PC-3 (cell line): Measurements from ENCODE around the gene SOX5. TPM values are rescaled to one million over a fixed set of nuclear protein-coding genes. Genes with fewer than 3 reads are reported as not detected.

Experiments used
- ATAC-seq: fragments of 200-7000 bp; cut with Tn5 transposase; 2 replicates; pipeline ENCODE4 v1.9.1; 2020; ENCODE audit warnings: mild to moderate bottlenecking, moderate library complexity
- BruUV-seq: library from RNA; stranded (reverse); fragments of 400-500 nt; replicated peaks from 2 replicates; lab custom pipeline; 2021; lab: Mats Ljungman, UMichigan
- CTCF ChIA-PET: fragments of 300-600 bp; sonication (Branson Sonifier 250); formaldehyde crosslinking; loops from one replicate; lab custom pipeline; 2022; ENCODE audit warnings: antibody characterized with exemption; lab: Charles Lee
- POLR2A ChIA-PET: fragments of 300-600 bp; sonication (Branson Sonifier 250); formaldehyde crosslinking; loops from one replicate; lab custom pipeline; 2022; ENCODE audit warnings: antibody characterized with exemption; ENCODE audit not compliant: unreplicated experiment; lab: Charles Lee
- DNase-seq: peaks from one replicate; pipeline ENCODE4 v3.0.0-alpha.2; 2015
- H2AFZ ChIP-seq: fragments of 300-600 bp; sonication (generic); 2 replicates; pipeline ENCODE4 v1.6.0; 2016; ENCODE audit warnings: antibody characterized with exemption, low read length
- H3F3A ChIP-seq: fragments of 300-600 bp; sonication (generic); one replicate; pipeline ENCODE4 v1.6.0; 2017; ENCODE audit warnings: antibody characterized with exemption, low read length, control low read depth, mild to moderate bottlenecking; ENCODE audit not compliant: unreplicated experiment
- H3K27ac ChIP-seq: fragments of 300-600 bp; sonication (generic); 2 replicates; pipeline ENCODE4 v1.5.1; 2016; ENCODE audit warnings: mild to moderate bottlenecking, low read length
- H3K27me3 ChIP-seq: fragments of 300-600 bp; sonication (generic); 2 replicates; pipeline ENCODE4 v1.6.1; 2016; ENCODE audit warnings: low read length, mixed read lengths
- H3K36me3 ChIP-seq: fragments of 300-600 bp; sonication (generic); 2 replicates; pipeline ENCODE4 v1.6.1; 2016; ENCODE audit warnings: low read depth, mixed run types, low read length, mixed read lengths
- H3K4me1 ChIP-seq: fragments of 300-600 bp; sonication (generic); 2 replicates; pipeline ENCODE4 v1.5.1; 2016; ENCODE audit warnings: low read length; ENCODE audit not compliant: insufficient read depth
- H3K4me2 ChIP-seq: fragments of 300-600 bp; sonication (generic); 2 replicates; pipeline ENCODE4 v1.6.0; 2016; ENCODE audit warnings: low read length
- H3K4me3 ChIP-seq: fragments of 300-600 bp; sonication (generic); 2 replicates; pipeline ENCODE4 v1.5.1; 2016; ENCODE audit warnings: mild to moderate bottlenecking, low read length, mixed read lengths
- H3K79me2 ChIP-seq: fragments of 300-600 bp; sonication (generic); 2 replicates; pipeline ENCODE4 v1.6.1; 2017; ENCODE audit warnings: low read length, mixed read lengths
- H3K9ac ChIP-seq: fragments of 300-600 bp; sonication (generic); 2 replicates; pipeline ENCODE4 v1.6.0; 2016; ENCODE audit warnings: mild to moderate bottlenecking, low read length
- H3K9me2 ChIP-seq: fragments of 300-600 bp; sonication (generic); replicated peaks from 2 replicates; pipeline ENCODE4 v1.6.1; 2016; ENCODE audit warnings: mixed run types, low read length, mixed read lengths
- H3K9me3 ChIP-seq: fragments of 300-600 bp; sonication (generic); 2 replicates; pipeline ENCODE4 v1.6.1; 2016; ENCODE audit warnings: low read length, mixed read lengths
- H4K20me1 ChIP-seq: fragments of 300-600 bp; sonication (generic); 2 replicates; pipeline ENCODE4 v1.6.1; 2016; ENCODE audit warnings: low read length, mixed read lengths
- EZH2 ChIP-seq: fragments of 300-600 bp; sonication (generic); IDR thresholded peaks from one replicate; pipeline ENCODE4 v1.6.1; 2017; ENCODE audit warnings: antibody characterized with exemption, mild to moderate bottlenecking, low read length; ENCODE audit not compliant: unreplicated experiment
- EZH2phosphoT487 ChIP-seq: fragments of 300-600 bp; sonication (generic); IDR thresholded peaks from 2 replicates; pipeline ENCODE4 v1.6.1; 2018; ENCODE audit warnings: mild to moderate bottlenecking, antibody characterized with exemption, low read length, borderline replicate concordance
- intact Hi-C: fragments of 100-400 bp; cut with micrococcal nuclease; formaldehyde crosslinking; loops from 2 replicates; pipeline ENCODE4 v1.9.0; 2023
- total RNA-seq: library from RNA; depleted of rRNA; stranded (reverse); fragments of >200 nt; gene quantifications from 2 replicates; pipeline ENCODE4 v1.2.3, GENCODE V29; 2014
- TF ChIP-seq, protein P1 (sequence below): fragments of 300-600 bp; sonication (generic); conservative IDR thresholded peaks from 2 replicates; pipeline ENCODE4 v1.5.1; 2017; ENCODE audit warnings: antibody characterized with exemption, low read depth, mild to moderate bottlenecking, low read length

Gene SOX5
- total RNA-seq, 1 experiment from 2014 or later = not detected

DNA sequence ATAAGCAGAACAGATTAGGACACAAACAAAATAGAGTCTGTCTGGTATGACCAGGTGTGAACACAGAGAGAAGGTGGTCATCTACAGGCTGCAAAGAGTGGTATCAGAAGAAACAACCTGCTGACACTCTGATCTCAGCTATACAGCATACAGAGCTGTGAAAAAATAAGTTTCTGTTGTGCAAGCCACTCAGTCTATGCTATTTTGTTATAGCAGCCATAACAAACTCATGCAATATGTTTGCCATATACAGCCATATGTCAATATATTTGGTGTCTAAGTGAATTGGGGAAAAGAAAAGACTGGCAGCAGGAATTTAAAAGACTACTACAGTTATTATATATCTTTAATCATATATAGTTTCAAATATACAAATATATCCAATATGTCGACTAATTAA lies 300.9 kb downstream of the SOX5 start:
- intact Hi-C loops = no loop called here
- Histone ChIP-seq H3K4me2 (no peak overlapping the region), H3K4me1 (no peaks in the 10 kb centered on the region), H3K79me2 (no peaks in the 10 kb centered on the region), H3F3A (no peaks in the 10 kb centered on the region), H3K9me2 (no peaks in the 10 kb centered on the region), H3K27ac (no peak overlapping the region), H3K36me3 (no peaks in the 10 kb centered on the region), H3K27me3 (no peaks in the 10 kb centered on the region), H3K9me3 (no peaks in the 10 kb centered on the region), H3K9ac (no peak overlapping the region), H3K4me3 (no peak overlapping the region), H2AFZ (no peak overlapping the region), H4K20me1 (no peaks in the 10 kb centered on the region)
- no TSS peak for BruUV-seq
- ChIA-PET POLR2A (no interaction called here), CTCF (no interaction called here)
- DNase-seq (no peak), ATAC-seq (no peak)
- TF ChIP-seq EZH2phosphoT487 (no peak), EZH2 (no peak)
- TF ChIP-seq, protein P1, sequence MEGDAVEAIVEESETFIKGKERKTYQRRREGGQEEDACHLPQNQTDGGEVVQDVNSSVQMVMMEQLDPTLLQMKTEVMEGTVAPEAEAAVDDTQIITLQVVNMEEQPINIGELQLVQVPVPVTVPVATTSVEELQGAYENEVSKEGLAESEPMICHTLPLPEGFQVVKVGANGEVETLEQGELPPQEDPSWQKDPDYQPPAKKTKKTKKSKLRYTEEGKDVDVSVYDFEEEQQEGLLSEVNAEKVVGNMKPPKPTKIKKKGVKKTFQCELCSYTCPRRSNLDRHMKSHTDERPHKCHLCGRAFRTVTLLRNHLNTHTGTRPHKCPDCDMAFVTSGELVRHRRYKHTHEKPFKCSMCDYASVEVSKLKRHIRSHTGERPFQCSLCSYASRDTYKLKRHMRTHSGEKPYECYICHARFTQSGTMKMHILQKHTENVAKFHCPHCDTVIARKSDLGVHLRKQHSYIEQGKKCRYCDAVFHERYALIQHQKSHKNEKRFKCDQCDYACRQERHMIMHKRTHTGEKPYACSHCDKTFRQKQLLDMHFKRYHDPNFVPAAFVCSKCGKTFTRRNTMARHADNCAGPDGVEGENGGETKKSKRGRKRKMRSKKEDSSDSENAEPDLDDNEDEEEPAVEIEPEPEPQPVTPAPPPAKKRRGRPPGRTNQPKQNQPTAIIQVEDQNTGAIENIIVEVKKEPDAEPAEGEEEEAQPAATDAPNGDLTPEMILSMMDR = no peak

DNA sequence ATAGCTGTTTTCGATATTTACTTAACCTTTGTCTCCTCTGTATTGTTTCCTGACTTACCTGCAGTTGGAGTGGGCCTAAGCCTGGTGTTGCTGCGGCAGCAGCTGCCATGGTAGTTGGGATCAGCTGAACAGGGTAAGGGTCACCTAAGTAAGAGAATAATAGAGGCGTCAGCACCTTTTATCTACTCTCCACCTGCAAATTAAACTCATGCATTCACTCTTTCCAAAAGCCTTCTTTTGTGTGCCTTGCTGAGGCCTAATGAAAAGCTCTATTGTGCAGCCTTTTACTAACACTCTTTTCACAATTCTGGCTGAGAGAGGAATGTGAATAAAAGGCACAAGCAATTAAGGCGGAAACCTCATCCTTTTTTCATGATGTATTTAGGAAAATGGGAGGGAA lies 308.7 kb downstream of the SOX5 start:
- BruUV-seq = no TSS peak
- Histone ChIP-seq H3K4me2 (no peak overlapping the region), H3K36me3 (no peaks in the 10 kb centered on the region), H3K27me3 (peaks cover 30% of the 10 kb centered on the region), H3K4me3 (no peak overlapping the region), H3K9ac (no peak overlapping the region), H3K9me3 (no peaks in the 10 kb centered on the region), H3K9me2 (no peaks in the 10 kb centered on the region), H4K20me1 (no peaks in the 10 kb centered on the region), H3K27ac (no peak overlapping the region), H3K4me1 (no peaks in the 10 kb centered on the region), H3F3A (no peaks in the 10 kb centered on the region), H2AFZ (no peak overlapping the region), H3K79me2 (no peaks in the 10 kb centered on the region)
- no peak for ATAC-seq
- DNase-seq = no peak
- CTCF ChIA-PET = no interaction called here
- POLR2A ChIA-PET = no interaction called here
- no peak for TF ChIP-seq EZH2
- TF ChIP-seq EZH2phosphoT487 = no peak
- TF ChIP-seq, protein P1 = no peak
- intact Hi-C loops = no loop called here

DNA sequence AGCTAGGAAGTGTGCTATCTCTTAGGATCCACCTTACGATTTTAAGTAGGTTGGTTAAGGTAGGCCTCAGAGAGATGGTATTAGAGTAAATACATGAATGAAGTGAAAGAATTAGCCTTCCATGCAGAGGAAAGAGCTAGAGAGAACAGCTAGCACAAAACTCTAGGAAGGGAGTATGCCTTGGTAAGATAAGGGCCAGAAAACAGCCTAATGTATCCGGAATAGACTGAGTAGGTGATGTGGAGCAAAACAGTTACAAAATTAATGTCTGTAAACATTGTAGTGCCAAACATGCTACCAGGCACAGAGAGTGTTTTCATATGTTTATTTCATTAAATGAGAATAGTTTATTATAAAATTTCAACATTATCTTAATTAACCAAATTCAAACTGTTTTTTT lies 315.1 kb downstream of the SOX5 start:
- Histone ChIP-seq H3K36me3 (no peaks in the 10 kb centered on the region), H2AFZ (no peak overlapping the region), H4K20me1 (no peaks in the 10 kb centered on the region), H3F3A (no peaks in the 10 kb centered on the region), H3K27me3 (peaks cover 2% of the 10 kb centered on the region), H3K9ac (no peak overlapping the region), H3K4me3 (no peak overlapping the region), H3K9me2 (no peaks in the 10 kb centered on the region), H3K4me1 (no peaks in the 10 kb centered on the region), H3K27ac (no peak overlapping the region), H3K79me2 (no peaks in the 10 kb centered on the region), H3K4me2 (no peak overlapping the region), H3K9me3 (no peaks in the 10 kb centered on the region)
- ChIA-PET CTCF (no interaction called here), POLR2A (no interaction called here)
- TF ChIP-seq, protein P1 = no peak
- TF ChIP-seq EZH2 (no peak), EZH2phosphoT487 (no peak)
- BruUV-seq = no TSS peak
- DNase-seq = no peak
- no peak for ATAC-seq
- intact Hi-C loops = no loop called here
